K562 (cell line): ENCODE data around the gene S100A1. TPM values are rescaled to one million over a fixed set of nuclear protein-coding genes. Genes with fewer than 3 reads are reported as not detected.

Experiments used
- DACH1 ChIP-seq: fragments of 450-650 bp; IDR thresholded peaks from 2 replicates; pipeline ENCODE4 v1.6.1; 2018; ENCODE audit not compliant: partially characterized antibody
- DNMT1 ChIP-seq: fragments of 450-650 bp; IDR thresholded peaks from 2 replicates; pipeline ENCODE4 v1.6.1; 2016; ENCODE audit warnings: antibody characterized with exemption, mild to moderate bottlenecking
- EGR1 ChIP-seq: fragments of 450-650 bp; conservative IDR thresholded peaks from 2 replicates; pipeline ENCODE4 v1.6.1; 2017; ENCODE audit warnings: mild to moderate bottlenecking
- IRF2 ChIP-seq: sonication (generic); formaldehyde crosslinking; IDR thresholded peaks from 2 replicates; pipeline ENCODE4 v1.8.1; 2022; ENCODE audit warnings: mild to moderate bottlenecking, missing genetic modification reagents
- JUND ChIP-seq, 2 experiments: IDR thresholded peaks; 2 replicates in 1 of 2; 3 replicates in 1 of 2; pipeline ENCODE4 v1.6.1; 2011; ENCODE audit warnings: borderline replicate concordance in 2 of 2, low read depth in 2 of 2, low read length in 2 of 2, improper control_type of control experiment in 1 of 2, missing biosample characterization in 1 of 2, missing genetic modification characterization in 1 of 2, missing genetic modification reagents in 1 of 2
- MYBL2 ChIP-seq, 2 experiments: fragments of 450-650 bp in 1 of 2; sonication (generic) in 1 of 2; formaldehyde crosslinking in 1 of 2; IDR thresholded peaks; 2 replicates each; pipeline versions ENCODE4 v1.6.1 to v1.8.1; 2017 to 2022; ENCODE audit warnings: borderline replicate concordance in 1 of 2, inconsistent platforms in 1 of 2, low read depth in 1 of 2, mild to moderate bottlenecking in 1 of 2, missing genetic modification reagents in 1 of 2, moderate library complexity in 1 of 2
- NRF1 ChIP-seq, 2 experiments: fragments of 450-650 bp; IDR thresholded peaks in 1 of 2; conservative IDR thresholded peaks in 1 of 2; 2 replicates each; pipeline ENCODE4 v1.6.1; 2014; ENCODE audit warnings: mild to moderate bottlenecking in 2 of 2
- PREB ChIP-seq: sonication (generic); formaldehyde crosslinking; IDR thresholded peaks from 2 replicates; pipeline ENCODE4 v1.8.1; 2023; ENCODE audit warnings: mild to moderate bottlenecking, missing genetic modification reagents
- SMAD2 ChIP-seq: fragments of 150-350 bp; IDR thresholded peaks from 2 replicates; pipeline ENCODE4 v1.6.1; 2014; ENCODE audit warnings: low read depth, mild to moderate bottlenecking, low read length
- SNAPC5 ChIP-seq: fragments of 250-450 bp; sonication (Bioruptor Pico); IDR thresholded peaks from 2 replicates; pipeline ENCODE4 v1.8.0; 2021; ENCODE audit warnings: moderate library complexity, mild to moderate bottlenecking, inconsistent platforms
- TBP ChIP-seq: optimal IDR thresholded peaks from 2 replicates; pipeline ENCODE3; 2011; ENCODE audit warnings: low read depth, low read length, improper control_type of control experiment
- TEAD1 ChIP-seq, 2 experiments: fragments of 450-650 bp in 1 of 2; sonication (generic) in 1 of 2; formaldehyde crosslinking; IDR thresholded peaks; 2 replicates each; pipeline versions ENCODE4 v1.4.0 to v1.8.0; 2020 to 2022; ENCODE audit warnings: mild to moderate bottlenecking in 2 of 2, missing genetic modification reagents in 1 of 2
- VEZF1 ChIP-seq: fragments of 200-800 bp; sonication (Bioruptor generic); IDR thresholded peaks from 2 replicates; pipeline ENCODE4 v1.6.1; 2017; ENCODE audit warnings: missing genetic modification characterization, missing compliant biosample characterization
- WHSC1 ChIP-seq: IDR thresholded peaks from one replicate; pipeline ENCODE4 v1.6.1; 2012; ENCODE audit warnings: low read length, control low read depth, inconsistent platforms
- ZBTB34 ChIP-seq: fragments of 250-450 bp; sonication (Bioruptor Pico); IDR thresholded peaks from 2 replicates; pipeline ENCODE4 v1.8.0; 2021; ENCODE audit warnings: mild to moderate bottlenecking, moderate library complexity
- ZNF232 ChIP-seq: sonication (generic); formaldehyde crosslinking; IDR thresholded peaks from 2 replicates; pipeline ENCODE4 v1.8.0; 2022; ENCODE audit warnings: mild to moderate bottlenecking, missing genetic modification reagents
- ZNF584 ChIP-seq: fragments of 200-800 bp; sonication (Bioruptor generic); IDR thresholded peaks from 2 replicates; pipeline ENCODE4 v1.6.1; 2016; ENCODE audit warnings: low read depth, mild to moderate bottlenecking, missing genetic modification characterization, missing compliant biosample characterization
- ZNF589 ChIP-seq: fragments of 200-800 bp; sonication (Bioruptor generic); IDR thresholded peaks from 2 replicates; pipeline ENCODE4 v1.6.1; 2016; ENCODE audit warnings: low read depth, missing genetic modification characterization, missing compliant biosample characterization
- ZNF76 ChIP-seq: fragments of 250-450 bp; sonication (Bioruptor Pico); IDR thresholded peaks from 2 replicates; pipeline ENCODE4 v1.4.0; 2020; ENCODE audit warnings: mild to moderate bottlenecking, moderate library complexity, borderline replicate concordance
- ZNF778 ChIP-seq: fragments of 450-650 bp; formaldehyde crosslinking; IDR thresholded peaks from 2 replicates; pipeline ENCODE4 v1.4.0; 2020; ENCODE audit warnings: mild to moderate bottlenecking, moderate library complexity
- polyA plus RNA-seq, 8 experiments: library from polyadenylated mRNA; depleted of rRNA in 4 of 8; stranded (reverse) in 5 of 8; unstranded in 3 of 8; fragments of >200 nt; fragmentation: Nextera tagmentation in 2 of 8; fragmentation: Illumina TruSeq in 1 of 8; extraction: Ambion mirVana in 2 of 8; extraction: Trizol in 1 of 8; gene quantifications; 2 replicates each; pipeline versions ENCODE4 v1.2.1 to v1.2.3, GENCODE V29; 2011 to 2014; ENCODE audit warnings: inconsistent platforms in 1 of 8, missing spikeins in 1 of 8
- total RNA-seq, 7 experiments: library from RNA; depleted of rRNA in 6 of 7; stranded (reverse); fragments of >200 nt in 6 of 7; fragmentation: Illumina TruSeq in 2 of 7; extraction: Trizol in 2 of 7; gene quantifications; 2 replicates each; pipeline versions ENCODE4 v1.2.1 to v1.2.3, GENCODE V29; 2011 to 2021; ENCODE audit warnings: low replicate concordance in 1 of 7
- TF ChIP-seq, protein P1 (sequence below): fragments of 450-650 bp; IDR thresholded peaks from 2 replicates; pipeline ENCODE4 v1.6.1; 2018; ENCODE audit warnings: mild to moderate bottlenecking, low read depth; ENCODE audit not compliant: partially characterized antibody

S100A1 gene
- total and polyA plus RNA-seq, 9 of the 15 experiments (the other 6 are each of a cell fraction or from before 2014, with no cell fraction given): 0.44 to 30.1 (median 12.7) TPM

- no peak for TF ChIP-seq DNMT1
- TF ChIP-seq TBP: no peak
- TF ChIP-seq ZNF778 (CRISPR knock-in tag): no peak
- TF ChIP-seq MYBL2 (IDR thresholded peaks at IDR 0.05; ENCODE audit: low read depth): no peak
- no peak for TF ChIP-seq MYBL2 (CRISPR knock-in tag; IDR thresholded peaks at IDR 0.05; ENCODE audit: borderline replicate concordance)
- 0 out of 2 replicates have a peak, but pooled peaks have one; percentile 5 for TF ChIP-seq JUND (IDR thresholded peaks at IDR 0.05; ENCODE audit: borderline replicate concordance, low read depth, low read length)
- TF ChIP-seq JUND (tag; IDR thresholded peaks at IDR 0.05; ENCODE audit: borderline replicate concordance, low read depth, low read length): no peak; the same call in 2 of the 3 replicates
- no peak for TF ChIP-seq PREB (CRISPR knock-in tag)
- no peak for TF ChIP-seq SMAD2
- TF ChIP-seq, protein P1, sequence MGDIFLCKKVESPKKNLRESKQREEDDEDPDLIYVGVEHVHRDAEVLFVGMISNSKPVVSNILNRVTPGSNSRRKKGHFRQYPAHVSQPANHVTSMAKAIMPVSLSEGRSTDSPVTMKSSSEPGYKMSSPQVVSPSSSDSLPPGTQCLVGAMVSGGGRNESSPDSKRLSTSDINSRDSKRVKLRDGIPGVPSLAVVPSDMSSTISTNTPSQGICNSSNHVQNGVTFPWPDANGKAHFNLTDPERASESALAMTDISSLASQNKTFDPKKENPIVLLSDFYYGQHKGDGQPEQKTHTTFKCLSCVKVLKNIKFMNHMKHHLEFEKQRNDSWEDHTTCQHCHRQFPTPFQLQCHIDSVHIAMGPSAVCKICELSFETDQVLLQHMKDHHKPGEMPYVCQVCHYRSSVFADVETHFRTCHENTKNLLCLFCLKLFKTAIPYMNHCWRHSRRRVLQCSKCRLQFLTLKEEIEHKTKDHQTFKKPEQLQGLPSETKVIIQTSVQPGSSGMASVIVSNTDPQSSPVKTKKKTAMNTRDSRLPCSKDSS: no peak
- TF ChIP-seq SNAPC5: no peak
- TF ChIP-seq ZNF584 (CRISPR knock-in tag): no peak
- no peak for TF ChIP-seq ZNF232
- no peak for TF ChIP-seq IRF2
- 0 out of 2 replicates have a peak, but pooled peaks have one; percentile 5 for TF ChIP-seq EGR1
- no peak for TF ChIP-seq TEAD1 (CRISPR knock-in tag; IDR thresholded peaks at IDR 0.05)
- peak; percentile 6 to 39; a peak in 2 of 4 replicates for TF ChIP-seq NRF1 (conservative IDR thresholded peaks at IDR 0.05 in 1 of 2, IDR thresholded peaks at IDR 0.05 in 1 of 2)
- TF ChIP-seq VEZF1 (CRISPR knock-in tag): peak; percentile 61
- no peak for TF ChIP-seq ZBTB34
- TF ChIP-seq DACH1: no peak
- no peak for TF ChIP-seq ZNF589 (CRISPR knock-in tag)
- no peak for TF ChIP-seq WHSC1
- TF ChIP-seq ZNF76 (CRISPR knock-in tag): no peak
Observed at GRCh38 chr1:153608742-153609584, 19.3 kb upstream of the S100A1 start (continued).
